HepG2 (cell line): ENCODE measurements around the gene FCRLA. TPM values are rescaled to one million over a fixed set of nuclear protein-coding genes. Genes with fewer than 3 reads are reported as not detected.
A peak's percentile ranks its signal among the peaks of the same experiment; 100 is the strongest.

ENCODE experiments used
- DZIP1 ChIP-seq: sonication (generic); formaldehyde crosslinking; IDR thresholded peaks from 2 replicates; pipeline ENCODE4 v1.5.0; 2020; ENCODE audit warnings: mild to moderate bottlenecking, missing genetic modification reagents
- GABPA ChIP-seq, 2 experiments: IDR thresholded peaks; 2 replicates each; pipeline ENCODE4 v1.6.1; 2011 to 2016; ENCODE audit warnings: low read depth in 2 of 2, low read length in 1 of 2, missing biosample characterization in 1 of 2, missing genetic modification characterization in 1 of 2
- NFE2 ChIP-seq: sonication (generic); formaldehyde crosslinking; IDR thresholded peaks from 2 replicates; pipeline ENCODE4 v1.4.0; 2020; ENCODE audit warnings: missing genetic modification reagents
- TFE3 ChIP-seq: IDR thresholded peaks from 2 replicates; pipeline ENCODE4 v1.6.1; 2016
- ZNF318 ChIP-seq: sonication (generic); formaldehyde crosslinking; IDR thresholded peaks from 2 replicates; pipeline ENCODE4 v1.4.0; 2020; ENCODE audit warnings: mild to moderate bottlenecking, missing genetic modification reagents
- ZSCAN21 ChIP-seq: sonication (generic); formaldehyde crosslinking; IDR thresholded peaks from 2 replicates; pipeline ENCODE4 v1.8.0; 2022; ENCODE audit warnings: mild to moderate bottlenecking, missing genetic modification reagents, moderate library complexity, borderline replicate concordance
- polyA plus RNA-seq, 8 experiments: library from polyadenylated mRNA; depleted of rRNA in 3 of 8; stranded (reverse) in 7 of 8; unstranded in 1 of 8; fragments of >200 nt; fragmentation: Illumina TruSeq in 4 of 8; extraction: Trizol in 4 of 8; gene quantifications; 2 replicates each; pipeline versions ENCODE4 v1.2.1 to v1.2.3, GENCODE V29; 2011 to 2016; ENCODE audit warnings: low read depth in 4 of 8, missing spikeins in 1 of 8, mixed read lengths in 1 of 8; ENCODE audit not compliant: insufficient read depth in 1 of 8
- total RNA-seq, 5 experiments: library from RNA; depleted of rRNA; stranded (reverse); fragments of >200 nt; fragmentation: Illumina TruSeq; extraction: Trizol; gene quantifications; 2 replicates each; pipeline ENCODE4 v1.2.3, GENCODE V29; 2016; ENCODE audit warnings: low read depth in 1 of 5
- TF ChIP-seq, protein P1 (sequence below): sonication (generic); formaldehyde crosslinking; IDR thresholded peaks from 2 replicates; pipeline ENCODE4 v1.5.1; 2020; ENCODE audit warnings: mild to moderate bottlenecking, missing genetic modification reagents
- TF ChIP-seq, protein P2 (sequence below): sonication (generic); formaldehyde crosslinking; IDR thresholded peaks from 2 replicates; pipeline ENCODE4 v1.5.1; 2020; ENCODE audit warnings: mild to moderate bottlenecking, missing genetic modification reagents, moderate library complexity

The FCRLA gene
- total and polyA plus RNA-seq, 2 of the 13 experiments (the other 11 are each of a cell fraction or from before 2014, with no cell fraction given): not detected

- no peak for TF ChIP-seq ZNF318 (CRISPR knock-in tag)
- peak; percentile 86 for TF ChIP-seq ZSCAN21 (CRISPR knock-in tag)
- TF ChIP-seq, protein P1, sequence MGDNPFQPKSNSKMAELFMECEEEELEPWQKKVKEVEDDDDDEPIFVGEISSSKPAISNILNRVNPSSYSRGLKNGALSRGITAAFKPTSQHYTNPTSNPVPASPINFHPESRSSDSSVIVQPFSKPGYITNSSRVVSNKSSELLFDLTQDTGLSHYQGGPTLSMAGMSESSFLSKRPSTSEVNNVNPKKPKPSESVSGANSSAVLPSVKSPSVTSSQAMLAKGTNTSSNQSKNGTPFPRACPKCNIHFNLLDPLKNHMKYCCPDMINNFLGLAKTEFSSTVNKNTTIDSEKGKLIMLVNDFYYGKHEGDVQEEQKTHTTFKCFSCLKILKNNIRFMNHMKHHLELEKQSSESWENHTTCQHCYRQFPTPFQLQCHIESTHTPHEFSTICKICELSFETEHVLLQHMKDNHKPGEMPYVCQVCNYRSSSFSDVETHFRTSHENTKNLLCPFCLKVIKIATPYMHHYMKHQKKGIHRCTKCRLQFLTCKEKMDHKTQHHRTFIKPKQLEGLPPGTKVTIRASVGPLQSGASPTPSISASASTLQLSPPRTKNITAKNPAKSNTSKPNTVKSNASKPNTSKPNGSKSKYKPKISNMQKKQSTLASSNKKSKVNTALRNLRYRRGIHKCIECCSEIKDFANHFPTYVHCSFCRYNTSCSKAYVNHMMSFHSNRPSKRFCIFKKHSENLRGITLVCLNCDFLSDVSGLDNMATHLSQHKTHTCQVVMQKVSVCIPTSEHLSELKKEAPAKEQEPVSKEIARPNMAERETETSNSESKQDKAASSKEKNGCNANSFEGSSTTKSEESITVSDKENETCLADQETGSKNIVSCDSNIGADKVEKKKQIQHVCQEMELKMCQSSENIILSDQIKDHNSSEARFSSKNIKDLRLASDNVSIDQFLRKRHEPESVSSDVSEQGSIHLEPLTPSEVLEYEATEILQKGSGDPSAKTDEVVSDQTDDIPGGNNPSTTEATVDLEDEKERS: peak; percentile 94
- TF ChIP-seq GABPA (IDR thresholded peaks at IDR 0.05; ENCODE audit: low read depth, low read length): peak; percentile 52
- TF ChIP-seq GABPA (CRISPR knock-in tag; IDR thresholded peaks at IDR 0.05; ENCODE audit: low read depth): peak; percentile 86
- TF ChIP-seq NFE2: no peak
- peak; percentile 96 for TF ChIP-seq DZIP1
- no peak; the same call in 1 of the 2 replicates for TF ChIP-seq TFE3 (CRISPR knock-in tag)
- TF ChIP-seq, protein P2, sequence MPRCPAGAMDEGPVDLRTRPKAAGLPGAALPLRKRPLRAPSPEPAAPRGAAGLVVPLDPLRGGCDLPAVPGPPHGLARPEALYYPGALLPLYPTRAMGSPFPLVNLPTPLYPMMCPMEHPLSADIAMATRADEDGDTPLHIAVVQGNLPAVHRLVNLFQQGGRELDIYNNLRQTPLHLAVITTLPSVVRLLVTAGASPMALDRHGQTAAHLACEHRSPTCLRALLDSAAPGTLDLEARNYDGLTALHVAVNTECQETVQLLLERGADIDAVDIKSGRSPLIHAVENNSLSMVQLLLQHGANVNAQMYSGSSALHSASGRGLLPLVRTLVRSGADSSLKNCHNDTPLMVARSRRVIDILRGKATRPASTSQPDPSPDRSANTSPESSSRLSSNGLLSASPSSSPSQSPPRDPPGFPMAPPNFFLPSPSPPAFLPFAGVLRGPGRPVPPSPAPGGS (CRISPR knock-in tag): no peak; the same call in 1 of the 2 replicates
These were observed 42.7 kb downstream of the FCRLA start, which contains the start of gene DUSP12 (continued) for GRCh38 chr1:161749509-161750407.
